ENCODE measurements around the gene PTPN1.

The PTPN1 gene

GRCh38 chr20:50630578-50631263 is 120.5 kb downstream of the PTPN1 start:
- no peak for FAIRE-seq
- no peak for DNase-seq (ENCODE audit: low spot score)

GRCh38 chr20:50632236-50632635 is 122.1 kb downstream of the PTPN1 start:
- FAIRE-seq = no peak

GRCh38 chr20:50632701-50633100 is 122.5 kb downstream of the PTPN1 start:
- FAIRE-seq = no peak
- no peak for DNase-seq (ENCODE audit: low spot score)

More at GRCh38 chr20:50632236-50632635, 122.1 kb downstream of the PTPN1 start:
- no peak for DNase-seq (ENCODE audit: low spot score)

- FAIRE-seq (no peak), DNase-seq (ENCODE audit: low spot score) (no peak)
Observed at GRCh38 chr20:50633361-50633760, 123.2 kb downstream of the PTPN1 start.

- DNase-seq (ENCODE audit: low spot score) (no peak), FAIRE-seq (no peak)
Observed at GRCh38 chr20:50634191-50634590, 124.0 kb downstream of the PTPN1 start.
